ENCODE data around the gene GABRG3. TPM values are rescaled to one million over a fixed set of nuclear protein-coding genes. Genes with fewer than 3 reads are reported as not detected.

GABRG3 gene
- total and polyA plus RNA-seq, 10 of the 15 experiments (the other 5 are each of a cell fraction or from before 2014, with no cell fraction given) = 0.15 TPM; not detected in 9

- TF ChIP-seq, protein P1, sequence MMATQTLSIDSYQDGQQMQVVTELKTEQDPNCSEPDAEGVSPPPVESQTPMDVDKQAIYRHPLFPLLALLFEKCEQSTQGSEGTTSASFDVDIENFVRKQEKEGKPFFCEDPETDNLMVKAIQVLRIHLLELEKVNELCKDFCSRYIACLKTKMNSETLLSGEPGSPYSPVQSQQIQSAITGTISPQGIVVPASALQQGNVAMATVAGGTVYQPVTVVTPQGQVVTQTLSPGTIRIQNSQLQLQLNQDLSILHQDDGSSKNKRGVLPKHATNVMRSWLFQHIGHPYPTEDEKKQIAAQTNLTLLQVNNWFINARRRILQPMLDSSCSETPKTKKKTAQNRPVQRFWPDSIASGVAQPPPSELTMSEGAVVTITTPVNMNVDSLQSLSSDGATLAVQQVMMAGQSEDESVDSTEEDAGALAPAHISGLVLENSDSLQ (IDR thresholded peaks at IDR 0.05) = no peak
- TF ChIP-seq POLR2AphosphoS5 (IDR thresholded peaks at IDR 0.05; ENCODE audit: low read length) (no peak), PML (IDR thresholded peaks at IDR 0.05; ENCODE audit: low read length) (no peak)
Measured at GRCh38 chr15:27114473-27114872, 143.5 kb downstream of the GABRG3 start (continued).

DNA sequence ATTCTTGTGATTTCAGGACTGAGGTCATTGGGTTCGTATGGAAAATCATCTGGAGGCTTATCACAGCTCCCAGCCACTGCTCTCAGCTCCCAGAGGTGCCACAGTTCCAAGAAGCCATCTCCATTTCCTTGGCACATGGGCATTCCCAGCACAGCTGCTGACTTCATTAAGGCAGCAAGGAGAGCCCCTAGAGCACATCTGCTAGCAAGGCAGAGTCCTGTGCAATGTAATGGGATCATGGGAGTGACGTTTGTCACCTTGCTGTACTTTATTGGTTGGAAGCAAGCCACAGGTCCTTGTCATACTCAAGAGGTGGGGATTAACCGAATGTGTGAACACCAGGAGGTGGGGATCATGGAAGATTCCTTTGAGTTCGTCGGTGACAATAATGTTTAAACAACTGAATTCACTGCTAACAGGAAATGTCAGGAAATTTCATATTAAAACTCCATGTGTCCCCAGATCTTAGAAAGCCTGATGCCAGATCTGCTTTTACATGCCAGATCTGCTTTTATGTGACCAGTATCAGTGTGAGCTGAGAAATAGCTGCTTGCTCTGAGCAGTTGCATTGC is 148.8 kb downstream of the GABRG3 start:
- SMC1A ChIA-PET (ENCODE audit: uncharacterized antibody, unreplicated experiment) = no interaction called here
- H2AFZ ChIP-seq (ENCODE audit: control insufficient read depth, low read depth, low read length) = no peak overlapping the region
- no peaks in the 10 kb centered on the region for H3K4me1 ChIP-seq (ENCODE audit: control insufficient read depth, insufficient read depth, low read length)
- no peaks in the 10 kb centered on the region for H3K36me3 ChIP-seq (ENCODE audit: control insufficient read depth in 2 of 2, insufficient read depth in 2 of 2, low read length in 1 of 2)
- FAIRE-seq (no peak), DNase-seq (ENCODE audit: low read depth, low spot score) (no peak), ATAC-seq (no peak)
- no peak overlapping the region for H3K4me3 ChIP-seq
- no TSS peak for BruUV-seq (replicated peaks)
- intact Hi-C loops (cut with micrococcal nuclease; ENCODE audit: unreplicated experiment) = no loop called here
- H3K9me3 ChIP-seq (replicated peaks; ENCODE audit: control insufficient read depth, insufficient read depth, low read length) = no peaks in the 10 kb centered on the region; the same call in 2 of the 3 replicates
- H3K79me2 ChIP-seq (ENCODE audit: control insufficient read depth, insufficient read depth, low read length) = no peaks in the 10 kb centered on the region
- no peak overlapping the region for H3K4me2 ChIP-seq (ENCODE audit: control insufficient read depth, insufficient read depth)
- in situ Hi-C loops (cut with MboI) = no loop called here
- POLR2A ChIA-PET = no interaction called here
- H3K27me3 ChIP-seq (replicated peaks in 1 of 2; ENCODE audit: control insufficient read depth in 2 of 2, insufficient read depth in 2 of 2, low read length in 1 of 2) = no peaks in the 10 kb centered on the region
- H3K9ac ChIP-seq (ENCODE audit: control insufficient read depth, insufficient read depth, low read length) = no peak overlapping the region
- H3K27ac ChIP-seq (ENCODE audit: control insufficient read depth, insufficient read depth) = no peak overlapping the region
- CTCF ChIA-PET = no interaction called here
- RAD21 ChIA-PET (ENCODE audit: unreplicated experiment) = no interaction called here
- H4K20me1 ChIP-seq (ENCODE audit: control insufficient read depth, insufficient read depth) = no peaks in the 10 kb centered on the region
- WGBS (ENCODE audit: insufficient coverage, insufficient replicate concordance, low lambda C conversion rate, missing lambda C conversion rate) = 9% methylated on average over 5 of the region's 5 CpGs
- no peak for TF ChIP-seq TARDBP (IDR thresholded peaks at IDR 0.05; ENCODE audit: borderline replicate concordance)
- TF ChIP-seq NFYB (IDR thresholded peaks at IDR 0.05; ENCODE audit: insufficient read depth, low read depth, low read length) = no peak
- TF ChIP-seq, protein P2, sequence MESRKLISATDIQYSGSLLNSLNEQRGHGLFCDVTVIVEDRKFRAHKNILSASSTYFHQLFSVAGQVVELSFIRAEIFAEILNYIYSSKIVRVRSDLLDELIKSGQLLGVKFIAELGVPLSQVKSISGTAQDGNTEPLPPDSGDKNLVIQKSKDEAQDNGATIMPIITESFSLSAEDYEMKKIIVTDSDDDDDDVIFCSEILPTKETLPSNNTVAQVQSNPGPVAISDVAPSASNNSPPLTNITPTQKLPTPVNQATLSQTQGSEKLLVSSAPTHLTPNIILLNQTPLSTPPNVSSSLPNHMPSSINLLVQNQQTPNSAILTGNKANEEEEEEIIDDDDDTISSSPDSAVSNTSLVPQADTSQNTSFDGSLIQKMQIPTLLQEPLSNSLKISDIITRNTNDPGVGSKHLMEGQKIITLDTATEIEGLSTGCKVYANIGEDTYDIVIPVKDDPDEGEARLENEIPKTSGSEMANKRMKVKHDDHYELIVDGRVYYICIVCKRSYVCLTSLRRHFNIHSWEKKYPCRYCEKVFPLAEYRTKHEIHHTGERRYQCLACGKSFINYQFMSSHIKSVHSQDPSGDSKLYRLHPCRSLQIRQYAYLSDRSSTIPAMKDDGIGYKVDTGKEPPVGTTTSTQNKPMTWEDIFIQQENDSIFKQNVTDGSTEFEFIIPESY (IDR thresholded peaks at IDR 0.05) = no peak
- TF ChIP-seq, protein P3, sequence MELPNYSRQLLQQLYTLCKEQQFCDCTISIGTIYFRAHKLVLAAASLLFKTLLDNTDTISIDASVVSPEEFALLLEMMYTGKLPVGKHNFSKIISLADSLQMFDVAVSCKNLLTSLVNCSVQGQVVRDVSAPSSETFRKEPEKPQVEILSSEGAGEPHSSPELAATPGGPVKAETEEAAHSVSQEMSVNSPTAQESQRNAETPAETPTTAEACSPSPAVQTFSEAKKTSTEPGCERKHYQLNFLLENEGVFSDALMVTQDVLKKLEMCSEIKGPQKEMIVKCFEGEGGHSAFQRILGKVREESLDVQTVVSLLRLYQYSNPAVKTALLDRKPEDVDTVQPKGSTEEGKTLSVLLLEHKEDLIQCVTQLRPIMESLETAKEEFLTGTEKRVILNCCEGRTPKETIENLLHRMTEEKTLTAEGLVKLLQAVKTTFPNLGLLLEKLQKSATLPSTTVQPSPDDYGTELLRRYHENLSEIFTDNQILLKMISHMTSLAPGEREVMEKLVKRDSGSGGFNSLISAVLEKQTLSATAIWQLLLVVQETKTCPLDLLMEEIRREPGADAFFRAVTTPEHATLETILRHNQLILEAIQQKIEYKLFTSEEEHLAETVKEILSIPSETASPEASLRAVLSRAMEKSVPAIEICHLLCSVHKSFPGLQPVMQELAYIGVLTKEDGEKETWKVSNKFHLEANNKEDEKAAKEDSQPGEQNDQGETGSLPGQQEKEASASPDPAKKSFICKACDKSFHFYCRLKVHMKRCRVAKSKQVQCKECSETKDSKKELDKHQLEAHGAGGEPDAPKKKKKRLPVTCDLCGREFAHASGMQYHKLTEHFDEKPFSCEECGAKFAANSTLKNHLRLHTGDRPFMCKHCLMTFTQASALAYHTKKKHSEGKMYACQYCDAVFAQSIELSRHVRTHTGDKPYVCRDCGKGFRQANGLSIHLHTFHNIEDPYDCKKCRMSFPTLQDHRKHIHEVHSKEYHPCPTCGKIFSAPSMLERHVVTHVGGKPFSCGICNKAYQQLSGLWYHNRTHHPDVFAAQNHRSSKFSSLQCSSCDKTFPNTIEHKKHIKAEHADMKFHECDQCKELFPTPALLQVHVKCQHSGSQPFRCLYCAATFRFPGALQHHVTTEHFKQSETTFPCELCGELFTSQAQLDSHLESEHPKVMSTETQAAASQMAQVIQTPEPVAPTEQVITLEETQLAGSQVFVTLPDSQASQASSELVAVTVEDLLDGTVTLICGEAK (IDR thresholded peaks at IDR 0.05; ENCODE audit: borderline replicate concordance) = no peak
- TF ChIP-seq IRF3 (IDR thresholded peaks at IDR 0.05) = no peak
- TF ChIP-seq ZZZ3 (IDR thresholded peaks at IDR 0.05; ENCODE audit: control insufficient read depth, insufficient read length, low read depth) = no peak
- TF ChIP-seq WRNIP1 (IDR thresholded peaks at IDR 0.05; ENCODE audit: borderline replicate concordance, low read depth, low read length) = no peak
- no peak for TF ChIP-seq MEF2A (IDR thresholded peaks at IDR 0.05; ENCODE audit: insufficient read depth, low read depth, low read length)
- TF ChIP-seq, protein P4, sequence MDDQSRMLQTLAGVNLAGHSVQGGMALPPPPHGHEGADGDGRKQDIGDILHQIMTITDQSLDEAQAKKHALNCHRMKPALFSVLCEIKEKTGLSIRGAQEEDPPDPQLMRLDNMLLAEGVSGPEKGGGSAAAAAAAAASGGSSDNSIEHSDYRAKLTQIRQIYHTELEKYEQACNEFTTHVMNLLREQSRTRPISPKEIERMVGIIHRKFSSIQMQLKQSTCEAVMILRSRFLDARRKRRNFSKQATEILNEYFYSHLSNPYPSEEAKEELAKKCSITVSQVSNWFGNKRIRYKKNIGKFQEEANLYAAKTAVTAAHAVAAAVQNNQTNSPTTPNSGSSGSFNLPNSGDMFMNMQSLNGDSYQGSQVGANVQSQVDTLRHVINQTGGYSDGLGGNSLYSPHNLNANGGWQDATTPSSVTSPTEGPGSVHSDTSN (IDR thresholded peaks at IDR 0.05; ENCODE audit: insufficient replicate concordance, low read depth, low read length) = no peak
